SK-N-SH (cell line): ENCODE measurements around the gene DCHS2.

Experiments used
- CHD2 ChIP-seq: fragments of 150-350 bp; IDR thresholded peaks from 2 replicates; pipeline ENCODE4 v1.6.1; 2018; ENCODE audit warnings: low read length; ENCODE audit not compliant: partially characterized antibody
- ELF1 ChIP-seq: IDR thresholded peaks from 2 replicates; pipeline ENCODE4 v1.4.0; 2012
- EP300 ChIP-seq, 2 experiments: IDR thresholded peaks; 2 replicates each; pipeline versions ENCODE4 v1.4.0 to v1.6.1; 2012; ENCODE audit warnings: borderline replicate concordance in 1 of 2, low read depth in 1 of 2, low read length in 1 of 2
- FOSL2 ChIP-seq: IDR thresholded peaks from 2 replicates; pipeline ENCODE4 v1.4.0; 2012; ENCODE audit warnings: low read depth, mild to moderate bottlenecking, moderate library complexity, borderline replicate concordance
- MEF2A ChIP-seq: IDR thresholded peaks from 2 replicates; pipeline ENCODE4 v1.4.0; 2012; ENCODE audit warnings: low read depth, borderline replicate concordance
- POLR2AphosphoS5 ChIP-seq: IDR thresholded peaks from 2 replicates; pipeline ENCODE4 v1.6.1; 2012; ENCODE audit warnings: low read depth, low read length
- RAD21 ChIP-seq: IDR thresholded peaks from 2 replicates; pipeline ENCODE4 v1.6.1; 2012; ENCODE audit warnings: mild to moderate bottlenecking, low read length
- RCOR1 ChIP-seq: fragments of 150-350 bp; IDR thresholded peaks from 2 replicates; pipeline ENCODE4 v1.6.1; 2017; ENCODE audit warnings: antibody characterized with exemption, low read length
- RFX5 ChIP-seq: IDR thresholded peaks from 2 replicates; pipeline ENCODE4 v1.6.1; 2012; ENCODE audit warnings: mild to moderate bottlenecking, improper control_type of control experiment, low read length
- TAF1 ChIP-seq: IDR thresholded peaks from 2 replicates; pipeline ENCODE4 v1.6.1; 2012; ENCODE audit warnings: low read depth, mild to moderate bottlenecking, low read length, moderate library complexity, borderline replicate concordance
- TF ChIP-seq, protein P1 (sequence below): fragments of 200-600 bp; sonication (generic); IDR thresholded peaks from 2 replicates; pipeline ENCODE4 v1.6.1; 2017; ENCODE audit warnings: antibody characterized with exemption, mild to moderate bottlenecking, moderate library complexity

DNA sequence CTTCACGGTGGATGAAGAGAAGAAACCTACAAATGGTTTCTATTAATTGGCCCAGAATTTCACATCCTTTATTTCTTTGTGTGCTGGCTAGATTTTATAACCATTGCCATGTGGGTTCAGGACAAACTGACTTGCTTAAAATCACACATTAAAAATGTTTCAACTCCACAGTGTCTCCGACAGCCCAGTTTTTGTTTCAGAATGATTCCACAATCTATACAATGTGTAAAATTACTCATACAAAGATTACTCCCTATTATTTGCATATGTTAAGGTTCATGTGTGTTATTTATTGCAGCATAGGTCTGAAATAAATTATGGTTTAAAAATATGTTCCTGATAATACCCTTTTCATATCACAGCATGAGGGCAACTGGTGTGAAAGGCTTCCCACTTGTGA is 20.6 kb downstream of the DCHS2 start:
- TF ChIP-seq POLR2AphosphoS5 (no peak), FOSL2 (no peak), ELF1 (no peak), MEF2A (no peak), EP300 (IDR thresholded peaks at IDR 0.05; ENCODE audit: borderline replicate concordance in 1 of 2, low read depth in 1 of 2, low read length in 1 of 2) (no peak), CHD2 (no peak), RCOR1 (no peak), RFX5 (no peak), TAF1 (no peak), RAD21 (no peak)
- TF ChIP-seq, protein P1, sequence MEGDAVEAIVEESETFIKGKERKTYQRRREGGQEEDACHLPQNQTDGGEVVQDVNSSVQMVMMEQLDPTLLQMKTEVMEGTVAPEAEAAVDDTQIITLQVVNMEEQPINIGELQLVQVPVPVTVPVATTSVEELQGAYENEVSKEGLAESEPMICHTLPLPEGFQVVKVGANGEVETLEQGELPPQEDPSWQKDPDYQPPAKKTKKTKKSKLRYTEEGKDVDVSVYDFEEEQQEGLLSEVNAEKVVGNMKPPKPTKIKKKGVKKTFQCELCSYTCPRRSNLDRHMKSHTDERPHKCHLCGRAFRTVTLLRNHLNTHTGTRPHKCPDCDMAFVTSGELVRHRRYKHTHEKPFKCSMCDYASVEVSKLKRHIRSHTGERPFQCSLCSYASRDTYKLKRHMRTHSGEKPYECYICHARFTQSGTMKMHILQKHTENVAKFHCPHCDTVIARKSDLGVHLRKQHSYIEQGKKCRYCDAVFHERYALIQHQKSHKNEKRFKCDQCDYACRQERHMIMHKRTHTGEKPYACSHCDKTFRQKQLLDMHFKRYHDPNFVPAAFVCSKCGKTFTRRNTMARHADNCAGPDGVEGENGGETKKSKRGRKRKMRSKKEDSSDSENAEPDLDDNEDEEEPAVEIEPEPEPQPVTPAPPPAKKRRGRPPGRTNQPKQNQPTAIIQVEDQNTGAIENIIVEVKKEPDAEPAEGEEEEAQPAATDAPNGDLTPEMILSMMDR = no peak
